Keratinocyte (primary cell): ENCODE results near the gene MYO1H.

ENCODE experiments used
- EZH2 ChIP-seq: IDR thresholded peaks from one replicate; pipeline ENCODE4 v1.6.1; 2012; ENCODE audit warnings: inconsistent platforms, mild to moderate bottlenecking, low read length, moderate library complexity
- TF ChIP-seq, protein P1 (sequence below), 3 experiments: IDR thresholded peaks in 1 of 3; conservative IDR thresholded peaks in 1 of 3; optimal IDR thresholded peaks in 1 of 3; 2 replicates in 2 of 3; 3 replicates in 1 of 3; pipeline versions ENCODE3 to v1.5.1; 2011; ENCODE audit warnings: low read length in 3 of 3, mild to moderate bottlenecking in 3 of 3, moderate library complexity in 2 of 3, control low read depth in 1 of 3, inconsistent platforms in 1 of 3; ENCODE audit not compliant: insufficient read depth in 2 of 3; ENCODE audit errors: extremely low read depth in 1 of 3

DNA sequence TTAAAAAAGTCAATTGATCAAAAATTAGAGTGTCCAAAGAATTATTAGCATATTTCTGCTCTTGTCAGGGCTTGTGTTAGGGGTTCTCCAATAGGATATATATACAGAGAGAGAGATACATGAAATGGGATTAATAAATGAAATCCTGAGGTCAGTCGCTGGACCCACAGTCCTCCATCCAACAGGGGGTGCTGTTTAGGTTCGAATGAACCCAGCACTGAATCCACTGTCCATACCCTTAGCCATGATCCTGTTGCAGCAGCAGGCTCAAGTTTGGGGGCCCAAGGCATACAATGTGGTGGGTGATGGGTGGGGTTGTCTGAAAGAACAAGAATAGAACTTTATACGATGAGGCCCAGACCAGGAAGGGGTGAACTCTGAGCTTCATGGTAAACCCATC, 780 bp upstream of the MYO1H start:
- TF ChIP-seq EZH2 = no peak
- TF ChIP-seq, protein P1, sequence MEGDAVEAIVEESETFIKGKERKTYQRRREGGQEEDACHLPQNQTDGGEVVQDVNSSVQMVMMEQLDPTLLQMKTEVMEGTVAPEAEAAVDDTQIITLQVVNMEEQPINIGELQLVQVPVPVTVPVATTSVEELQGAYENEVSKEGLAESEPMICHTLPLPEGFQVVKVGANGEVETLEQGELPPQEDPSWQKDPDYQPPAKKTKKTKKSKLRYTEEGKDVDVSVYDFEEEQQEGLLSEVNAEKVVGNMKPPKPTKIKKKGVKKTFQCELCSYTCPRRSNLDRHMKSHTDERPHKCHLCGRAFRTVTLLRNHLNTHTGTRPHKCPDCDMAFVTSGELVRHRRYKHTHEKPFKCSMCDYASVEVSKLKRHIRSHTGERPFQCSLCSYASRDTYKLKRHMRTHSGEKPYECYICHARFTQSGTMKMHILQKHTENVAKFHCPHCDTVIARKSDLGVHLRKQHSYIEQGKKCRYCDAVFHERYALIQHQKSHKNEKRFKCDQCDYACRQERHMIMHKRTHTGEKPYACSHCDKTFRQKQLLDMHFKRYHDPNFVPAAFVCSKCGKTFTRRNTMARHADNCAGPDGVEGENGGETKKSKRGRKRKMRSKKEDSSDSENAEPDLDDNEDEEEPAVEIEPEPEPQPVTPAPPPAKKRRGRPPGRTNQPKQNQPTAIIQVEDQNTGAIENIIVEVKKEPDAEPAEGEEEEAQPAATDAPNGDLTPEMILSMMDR (optimal IDR thresholded peaks at IDR 0.05 in 1 of 3, IDR thresholded peaks at IDR 0.05 in 1 of 3, conservative IDR thresholded peaks at IDR 0.05 in 1 of 3; ENCODE audit: extremely low read depth in 1 of 3, insufficient read depth in 2 of 3, low read length in 3 of 3) = peak in 2 of 3 experiments; percentile 12 to 22
